ENCODE results near the gene PHTF2.

The PHTF2 gene

GRCh38 chr7:77831481-77831880 is 32.9 kb downstream of the PHTF2 start:
- TF ChIP-seq REST (IDR thresholded peaks at IDR 0.05; ENCODE audit: insufficient read depth in 1 of 2, low read depth in 2 of 2, low read length in 2 of 2) (no peak), FOXP2 (optimal IDR thresholded peaks at IDR 0.05; ENCODE audit: borderline replicate concordance, extremely low read depth, extremely low read length, insufficient read depth) (no peak)

- TF ChIP-seq FOXP2 (optimal IDR thresholded peaks at IDR 0.05; ENCODE audit: borderline replicate concordance, extremely low read depth, extremely low read length, insufficient read depth), result no peak
Observed at GRCh38 chr7:77831953-77832352, 33.4 kb downstream of the PHTF2 start.

GRCh38 chr7:77833136-77833535 is 34.6 kb downstream of the PHTF2 start:
- TF ChIP-seq FOXP2 (optimal IDR thresholded peaks at IDR 0.05; ENCODE audit: borderline replicate concordance, extremely low read depth, extremely low read length, insufficient read depth) (no peak), REST (IDR thresholded peaks at IDR 0.05; ENCODE audit: insufficient read depth in 1 of 2, low read depth in 2 of 2, low read length in 2 of 2) (no peak), POLR2AphosphoS5 (IDR thresholded peaks at IDR 0.05; ENCODE audit: low read depth, low read length) (no peak), TAF1 (IDR thresholded peaks at IDR 0.05; ENCODE audit: borderline replicate concordance, insufficient read depth, low read length) (no peak), SIN3A (IDR thresholded peaks at IDR 0.05; ENCODE audit: borderline replicate concordance, insufficient read depth, low read length) (no peak)

- TF ChIP-seq SIN3A (IDR thresholded peaks at IDR 0.05; ENCODE audit: borderline replicate concordance, insufficient read depth, low read length) (no peak), POLR2AphosphoS5 (IDR thresholded peaks at IDR 0.05; ENCODE audit: low read depth, low read length) (no peak), FOXP2 (optimal IDR thresholded peaks at IDR 0.05; ENCODE audit: borderline replicate concordance, extremely low read depth, extremely low read length, insufficient read depth) (no peak), REST (IDR thresholded peaks at IDR 0.05; ENCODE audit: insufficient read depth in 1 of 2, low read depth in 2 of 2, low read length in 2 of 2) (no peak), TAF1 (IDR thresholded peaks at IDR 0.05; ENCODE audit: borderline replicate concordance, insufficient read depth, low read length) (no peak)
Observed at GRCh38 chr7:77837275-77837674, 38.7 kb downstream of the PHTF2 start.

GRCh38 chr7:77837966-77838365 is 39.4 kb downstream of the PHTF2 start:
- TF ChIP-seq TAF1 (IDR thresholded peaks at IDR 0.05; ENCODE audit: borderline replicate concordance, insufficient read depth, low read length), result no peak
- no peak for TF ChIP-seq POLR2AphosphoS5 (IDR thresholded peaks at IDR 0.05; ENCODE audit: low read depth, low read length)
- TF ChIP-seq SIN3A (IDR thresholded peaks at IDR 0.05; ENCODE audit: borderline replicate concordance, insufficient read depth, low read length), result no peak

GRCh38 chr7:77838929-77839491 is 40.4 kb downstream of the PHTF2 start:
- TF ChIP-seq POLR2AphosphoS5 (IDR thresholded peaks at IDR 0.05; ENCODE audit: low read depth, low read length), result no peak
- TF ChIP-seq SIN3A (IDR thresholded peaks at IDR 0.05; ENCODE audit: borderline replicate concordance, insufficient read depth, low read length), result no peak
- TF ChIP-seq FOXP2 (optimal IDR thresholded peaks at IDR 0.05; ENCODE audit: borderline replicate concordance, extremely low read depth, extremely low read length, insufficient read depth), result no peak
- no peak for TF ChIP-seq REST (IDR thresholded peaks at IDR 0.05; ENCODE audit: insufficient read depth in 1 of 2, low read depth in 2 of 2, low read length in 2 of 2)
- TF ChIP-seq TAF1 (IDR thresholded peaks at IDR 0.05; ENCODE audit: borderline replicate concordance, insufficient read depth, low read length), result no peak

Data from PFSK-1 (cell line).